NCI-H1105 treated with DMSO at 0.1 percent for 48 hours (cell line): ENCODE results near the gene NDUFAB1.
A peak's percentile ranks its signal among the peaks of the same experiment; 100 is the strongest.
"Not testable (repeated sequence)": the region's sequence is repeated elsewhere in the genome, so short reads cannot be mapped to it uniquely, and the experiment has no call there.

Experiments
- DNase-seq: peaks from one replicate; lab custom pipeline; 2025; lab: John Stamatoyannopoulos, UW

NDUFAB1 gene

GRCh38 chr16:23595951-23596720, at the start of gene NDUFAB1:
TSS of gene NDUFAB1 (minus strand) at chr16:23596316. CDS start at chr16:23596290, 26 bp downstream.
- DNase-seq = peak; percentile 73

- DNase-seq = no peak
These were observed 46.2 kb upstream of the NDUFAB1 start for GRCh38 chr16:23642246-23642774.

GRCh38 chr16:23640931-23641765, 45.0 kb upstream of the NDUFAB1 start, which contains the start of the genes DCTN5 and PALB2:
TSS of gene DCTN5 (plus strand) at chr16:23641466. CDS start at chr16:23641543, 77 bp downstream.
TSS of gene PALB2 (minus strand) at chr16:23641310. CDS start at chr16:23641157, 153 bp downstream.
- peak; percentile 90 for DNase-seq

- no peak for DNase-seq
These were observed 44.5 kb upstream of the NDUFAB1 start for GRCh38 chr16:23640615-23640930.

- no peak for DNase-seq
These were observed 39.8 kb upstream of the NDUFAB1 start for GRCh38 chr16:23635958-23636357.

- DNase-seq = no peak
These were observed 38.4 kb upstream of the NDUFAB1 start for GRCh38 chr16:23634461-23635036.

- DNase-seq = not testable (repeated sequence)
These were observed 35.8 kb upstream of the NDUFAB1 start for GRCh38 chr16:23631874-23632273.

- no peak for DNase-seq
These were observed 33.4 kb upstream of the NDUFAB1 start for GRCh38 chr16:23629516-23629915.

GRCh38 chr16:23624092-23624491, 28.0 kb upstream of the NDUFAB1 start:
- DNase-seq = no peak

- DNase-seq = no peak
These were observed 19.7 kb upstream of the NDUFAB1 start for GRCh38 chr16:23615805-23616204.

- no peak for DNase-seq
These were observed 15.8 kb upstream of the NDUFAB1 start for GRCh38 chr16:23611936-23612335.

- DNase-seq = not testable (repeated sequence)
These were observed 14.8 kb upstream of the NDUFAB1 start for GRCh38 chr16:23610905-23611304.

- no peak for DNase-seq
These were observed 13.8 kb upstream of the NDUFAB1 start for GRCh38 chr16:23609929-23610328.

- no peak for DNase-seq
These were observed 12.1 kb upstream of the NDUFAB1 start for GRCh38 chr16:23608194-23608593.

GRCh38 chr16:23607726-23608125, 11.6 kb upstream of the NDUFAB1 start:
- no peak for DNase-seq

- peak; percentile 60 for DNase-seq
These were observed 1.1 kb upstream of the NDUFAB1 start for GRCh38 chr16:23597003-23597756.

- DNase-seq = no peak
These were observed 718 bp downstream of the NDUFAB1 start for GRCh38 chr16:23595246-23595950.

- DNase-seq = no peak
These were observed 1.9 kb downstream of the NDUFAB1 start for GRCh38 chr16:23594186-23594585.

- no peak for DNase-seq
These were observed 5.9 kb downstream of the NDUFAB1 start for GRCh38 chr16:23590181-23590580.

- DNase-seq = no peak
These were observed 8.4 kb downstream of the NDUFAB1 start for GRCh38 chr16:23587726-23588125.
